Lower leg skin (tissue), 4 donors: Measurements from ENCODE around the gene RNASEH1. TPM values are rescaled to one million over a fixed set of nuclear protein-coding genes. Genes with fewer than 3 reads are reported as not detected.

Experiments used
- DNase-seq, 2 donors: peaks; one replicate each; pipeline ENCODE4 v3.0.0-alpha.2; 2019; ENCODE audit warnings: low spot score in 2 of 2
- H3K4me3 ChIP-seq: fragments of 200-600 bp; sonication (generic); 2 replicates; pipeline ENCODE4 v1.5.1; 2017; ENCODE audit warnings: mild to moderate bottlenecking, low read depth; ENCODE audit not compliant: poor library complexity, severe bottlenecking
- CTCF ChIP-seq, 3 donors: fragments of 450-650 bp; IDR thresholded peaks; one replicate each; pipeline ENCODE4 v1.5.1; 2016; ENCODE audit warnings: antibody characterized with exemption in 3 of 3, mild to moderate bottlenecking in 3 of 3, moderate library complexity in 2 of 3
- POLR2A ChIP-seq, 2 donors: fragments of 450-650 bp; IDR thresholded peaks; one replicate each; pipeline ENCODE4 v1.6.1; 2016 to 2017; ENCODE audit warnings: antibody characterized with exemption in 2 of 2, mild to moderate bottlenecking in 1 of 2, moderate library complexity in 1 of 2
- WGBS, 2 donors: methylation state at CpG; one replicate each; pipeline ENCODE4 v1.1.5; 2018; 5-methylcytosine and 5-hydroxymethylcytosine counted together
- intact Hi-C: fragments of 100-400 bp; cut with DNase I; formaldehyde crosslinking; loops from one replicate; pipeline ENCODE4 v1.15.0; 2023; ENCODE audit warnings: low total_unique reads
- total RNA-seq, 4 donors: library from RNA; depleted of rRNA; stranded (reverse); fragments of >200 nt; gene quantifications; one replicate each; pipeline ENCODE4 v1.1.0, GENCODE V29; 2016

The RNASEH1 gene
- total RNA-seq, 4 donors from 2014 or later: 10.7 to 17.1 (median 14.4) TPM

- 97 to 99% methylated on average over 3 of the region's 3 CpGs for WGBS, 2 donors
- TF ChIP-seq POLR2A (IDR thresholded peaks at IDR 0.05) (no peak), CTCF (IDR thresholded peaks at IDR 0.05) (no peak)
- intact Hi-C loops: no loop called here
- H3K4me3 ChIP-seq: no peak overlapping the region
- DNase-seq: no peak
Measured at GRCh38 chr2:3513026-3513810, 44.9 kb downstream of the RNASEH1 start.

GRCh38 chr2:3512086-3512485 lies 46.0 kb downstream of the RNASEH1 start:
- H3K4me3 ChIP-seq: no peak overlapping the region
- no peak for TF ChIP-seq POLR2A (IDR thresholded peaks at IDR 0.05)
- no peak for TF ChIP-seq CTCF (IDR thresholded peaks at IDR 0.05)
- 45 to 68% methylated on average over 2 of the region's 2 CpGs for WGBS, 2 donors
- no peak for DNase-seq
- intact Hi-C loops: no loop called here

- no peak overlapping the region for H3K4me3 ChIP-seq
- DNase-seq: no peak
- 73 to 85% methylated on average over 4 of the region's 4 CpGs for WGBS, 2 donors
- TF ChIP-seq CTCF (IDR thresholded peaks at IDR 0.05) (no peak), POLR2A (IDR thresholded peaks at IDR 0.05) (no peak)
- intact Hi-C loops: no loop called here
Measured at GRCh38 chr2:3505771-3506170, 52.4 kb downstream of the RNASEH1 start.

- TF ChIP-seq POLR2A (IDR thresholded peaks at IDR 0.05) (no peak), CTCF (IDR thresholded peaks at IDR 0.05) (no peak)
- WGBS, 2 donors: 92 to 93% methylated on average over 5 of the region's 5 CpGs
- H3K4me3 ChIP-seq: no peak overlapping the region
- intact Hi-C loops: no loop called here
- no peak for DNase-seq
Measured at GRCh38 chr2:3504741-3505140, 53.4 kb downstream of the RNASEH1 start.

GRCh38 chr2:3503483-3503882 lies 54.6 kb downstream of the RNASEH1 start:
- whole genome bisulfite sequencing, 2 donors: 88 to 95% methylated on average over 13 of the region's 13 CpGs
- intact Hi-C loops: no loop called here
- no peak for DNase-seq
- no peak overlapping the region for H3K4me3 ChIP-seq
- TF ChIP-seq POLR2A (IDR thresholded peaks at IDR 0.05): no peak
- TF ChIP-seq CTCF (IDR thresholded peaks at IDR 0.05): no peak

GRCh38 chr2:3503046-3503445 lies 55.1 kb downstream of the RNASEH1 start:
- no peak overlapping the region for H3K4me3 ChIP-seq
- no peak for TF ChIP-seq POLR2A (IDR thresholded peaks at IDR 0.05)
- TF ChIP-seq CTCF (IDR thresholded peaks at IDR 0.05): no peak
- WGBS, 2 donors: 91 to 93% methylated on average over 14 of the region's 14 CpGs
- intact Hi-C loops: no loop called here
- DNase-seq: no peak
